Mammary epithelial cell (primary cell): ENCODE results near the gene FAM229A.

Source experiments
- CTCF ChIP-seq, 2 donors: IDR thresholded peaks in 1 of 2; conservative IDR thresholded peaks in 1 of 2; 2 replicates each; pipeline ENCODE4 v1.5.1; 2011 to 2012; ENCODE audit warnings: inconsistent platforms in 2 of 2, low read length in 2 of 2, mild to moderate bottlenecking in 2 of 2, control low read depth in 1 of 2, low read depth in 1 of 2; ENCODE audit not compliant: insufficient read depth in 1 of 2; ENCODE audit errors: extremely low read depth in 1 of 2
- EZH2 ChIP-seq: IDR thresholded peaks from 2 replicates; pipeline ENCODE4 v1.6.1; 2012; ENCODE audit warnings: low read length, inconsistent platforms, borderline replicate concordance

DNA sequence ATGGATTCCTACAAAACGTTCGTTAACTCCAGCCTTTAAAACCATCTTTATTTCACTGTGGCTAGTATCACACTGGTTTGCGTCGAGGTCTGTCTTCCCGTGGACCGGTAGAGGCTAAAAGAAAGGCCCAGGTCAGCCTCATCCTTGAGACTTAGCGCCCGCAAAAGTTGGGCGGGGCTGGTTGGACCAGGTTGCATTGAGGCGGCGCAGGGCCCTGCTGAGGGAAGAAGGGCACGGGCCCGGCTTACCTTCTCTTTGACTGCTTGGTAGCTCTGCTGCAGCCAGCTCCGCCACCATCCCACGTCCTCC, 31.5 kb upstream of the FAM229A start:
- TF ChIP-seq EZH2 (no peak), CTCF (conservative IDR thresholded peaks at IDR 0.05 in 1 of 2, IDR thresholded peaks at IDR 0.05 in 1 of 2; ENCODE audit: extremely low read depth in 1 of 2, insufficient read depth in 1 of 2, low read depth in 1 of 2, low read length in 2 of 2) (no peak)
